Neural progenitor cell (in vitro differentiated cells): ENCODE measurements around the gene CDC42BPA.

Source experiments
- CTCF ChIP-seq: fragments of 200-600 bp; sonication (generic); IDR thresholded peaks from 2 replicates; pipeline ENCODE4 v1.5.1; 2017; ENCODE audit warnings: antibody characterized with exemption, mild to moderate bottlenecking
- EZH2phosphoT487 ChIP-seq: fragments of 200-600 bp; sonication (generic); IDR thresholded peaks from 2 replicates; pipeline ENCODE4 v1.6.1; 2017; ENCODE audit warnings: antibody characterized with exemption

GRCh38 chr1:227285745-227286144 lies 32.5 kb downstream of the CDC42BPA start:
- TF ChIP-seq CTCF, result no peak
- TF ChIP-seq EZH2phosphoT487, result no peak
